GM12878 (cell line): ENCODE results near the gene AQP3. TPM values are rescaled to one million over a fixed set of nuclear protein-coding genes. Genes with fewer than 3 reads are reported as not detected.

ENCODE experiments used
- ATAC-seq: fragments of 200-7000 bp; cut with Tn5 transposase; 3 replicates; pipeline ENCODE4 v1.9.1; 2020; ENCODE audit warnings: mild to moderate bottlenecking, moderate library complexity
- BruUV-seq: library from RNA; stranded (reverse); fragments of 400-500 nt; replicated peaks from 2 replicates; lab custom pipeline; 2021; lab: Mats Ljungman, UMichigan
- CTCF ChIA-PET: fragments of 300-600 bp; sonication (Branson Sonifier 250); formaldehyde crosslinking; extraction: SDS; loops from one replicate; lab custom pipeline; 2021; ENCODE audit warnings: inconsistent platforms; lab: Yijun Ruan, JAX
- POLR2A ChIA-PET: fragments of 350-600 bp; formaldehyde crosslinking; extraction: SDS; loops from one replicate; lab custom pipeline; 2021; ENCODE audit warnings: inconsistent platforms; lab: Charles Lee
- RAD21 ChIA-PET: fragments of 300-600 bp; sonication (Branson Sonifier 250); formaldehyde crosslinking; loops from one replicate; lab custom pipeline; 2023; ENCODE audit warnings: antibody characterized with exemption; ENCODE audit not compliant: unreplicated experiment; lab: Charles Lee
- SMC1A ChIA-PET: fragments of 300-600 bp; sonication (Branson Sonifier 250); formaldehyde crosslinking; loops from one replicate; lab custom pipeline; 2023; ENCODE audit not compliant: unreplicated experiment, uncharacterized antibody; lab: Charles Lee
- DNase-seq: peaks from one replicate; pipeline ENCODE4 v3.0.0-alpha.2; 2011; ENCODE audit warnings: low read depth, low spot score
- FAIRE-seq: peaks from 3 replicates; lab custom pipeline; 2011; peaks lifted over from hg19 to GRCh38; lab: Jason Lieb, UNC
- H2AFZ ChIP-seq: 2 replicates; pipeline ENCODE4 v1.6.0; 2011; ENCODE audit warnings: low read depth, low read length, control low read depth; ENCODE audit not compliant: control insufficient read depth
- H3K27ac ChIP-seq: 2 replicates; pipeline ENCODE4 v1.5.1; 2011; ENCODE audit warnings: control low read depth; ENCODE audit not compliant: control insufficient read depth, insufficient read depth
- H3K27me3 ChIP-seq, 2 experiments: replicated peaks in 1 of 2; 2 replicates each; pipeline versions ENCODE4 v1.6.0 to v1.6.1; 2011; ENCODE audit warnings: low read length in 1 of 2; ENCODE audit not compliant: control insufficient read depth in 2 of 2, insufficient read depth in 2 of 2
- H3K36me3 ChIP-seq, 2 experiments: 2 replicates each; pipeline ENCODE4 v1.5.1; 2011; ENCODE audit warnings: low read length in 1 of 2; ENCODE audit not compliant: control insufficient read depth in 2 of 2, insufficient read depth in 2 of 2
- H3K4me1 ChIP-seq: 2 replicates; pipeline ENCODE4 v1.6.1; 2011; ENCODE audit warnings: mild to moderate bottlenecking, low read length, moderate library complexity, mixed read lengths; ENCODE audit not compliant: control insufficient read depth, insufficient read depth
- H3K4me2 ChIP-seq: 2 replicates; pipeline ENCODE4 v1.6.0; 2011; ENCODE audit warnings: control low read depth; ENCODE audit not compliant: control insufficient read depth, insufficient read depth
- H3K4me3 ChIP-seq: fragments of 200-600 bp; sonication (generic); 2 replicates; pipeline ENCODE4 v1.5.1; 2016
- H3K79me2 ChIP-seq: 2 replicates; pipeline ENCODE4 v1.6.0; 2011; ENCODE audit warnings: low read length; ENCODE audit not compliant: control insufficient read depth, insufficient read depth
- H3K9ac ChIP-seq: 2 replicates; pipeline ENCODE4 v1.8.0; 2011; ENCODE audit warnings: low read length, control low read depth, mixed read lengths; ENCODE audit not compliant: control insufficient read depth, insufficient read depth
- H3K9me3 ChIP-seq: replicated peaks from 3 replicates; pipeline ENCODE4 v1.5.1; 2011; ENCODE audit warnings: mild to moderate bottlenecking, low read length; ENCODE audit not compliant: control insufficient read depth, insufficient read depth
- H4K20me1 ChIP-seq: 2 replicates; pipeline ENCODE4 v1.6.0; 2011; ENCODE audit not compliant: control insufficient read depth, insufficient read depth
- BRCA1 ChIP-seq: IDR thresholded peaks from 2 replicates; pipeline ENCODE4 v1.6.1; 2011; ENCODE audit warnings: low read depth, low read length, improper control_type of control experiment
- CEBPB ChIP-seq, 2 experiments: fragments of 150-350 bp in 1 of 2; IDR thresholded peaks; 2 replicates each; pipeline ENCODE4 v1.6.1; 2012 to 2014; ENCODE audit warnings: low read depth in 2 of 2, low read length in 2 of 2, borderline replicate concordance in 1 of 2, inconsistent platforms in 1 of 2
- CEBPZ ChIP-seq: fragments of 150-350 bp; IDR thresholded peaks from 2 replicates; pipeline ENCODE4 v1.6.1; 2016; ENCODE audit warnings: low read depth, low read length
- CREM ChIP-seq: IDR thresholded peaks from 2 replicates; pipeline ENCODE4 v1.6.1; 2014; ENCODE audit warnings: antibody characterized with exemption, low read depth
- EED ChIP-seq: sonication (generic); IDR thresholded peaks from 2 replicates; pipeline ENCODE4 v1.6.1; 2016; ENCODE audit warnings: antibody characterized with exemption, low read depth
- ETV6 ChIP-seq, 2 experiments: fragments of 450-650 bp in 1 of 2; IDR thresholded peaks in 1 of 2; conservative IDR thresholded peaks in 1 of 2; 2 replicates each; pipeline ENCODE4 v1.6.1; 2014; ENCODE audit warnings: antibody characterized with exemption in 1 of 2, borderline replicate concordance in 1 of 2, low read depth in 1 of 2, mild to moderate bottlenecking in 1 of 2, moderate library complexity in 1 of 2
- FOXK2 ChIP-seq: fragments of 450-650 bp; IDR thresholded peaks from 2 replicates; pipeline ENCODE4 v1.6.1; 2017; ENCODE audit warnings: mild to moderate bottlenecking, moderate library complexity
- MYC ChIP-seq: IDR thresholded peaks from 2 replicates; pipeline ENCODE4 v1.6.1; 2011; ENCODE audit warnings: mild to moderate bottlenecking, low read length, moderate library complexity, inconsistent platforms; ENCODE audit not compliant: insufficient read depth, insufficient replicate concordance, insufficient read length, severe bottlenecking
- POLR2AphosphoS2 ChIP-seq: IDR thresholded peaks from 2 replicates; pipeline ENCODE4 v1.6.1; 2011; ENCODE audit warnings: low read depth, mild to moderate bottlenecking, low read length, improper control_type of control experiment, moderate library complexity
- SIN3A ChIP-seq: IDR thresholded peaks from 2 replicates; pipeline ENCODE4 v1.6.1; 2012; ENCODE audit warnings: low read depth, low read length, improper control_type of control experiment
- SP1 ChIP-seq: IDR thresholded peaks from one replicate; pipeline ENCODE4 v1.6.1; 2011; ENCODE audit warnings: low read depth, low read length
- SRF ChIP-seq, 2 experiments: IDR thresholded peaks; 2 replicates each; pipeline ENCODE4 v1.6.1; 2011; ENCODE audit warnings: low read depth in 2 of 2, low read length in 2 of 2, mild to moderate bottlenecking in 1 of 2, moderate library complexity in 1 of 2
- SUPT20H ChIP-seq: IDR thresholded peaks from 2 replicates; pipeline ENCODE4 v1.6.1; 2011; ENCODE audit warnings: low read depth, mild to moderate bottlenecking, low read length, moderate library complexity, borderline replicate concordance; ENCODE audit not compliant: control insufficient read depth
- SUZ12 ChIP-seq: fragments of 200-600 bp; sonication (generic); IDR thresholded peaks from one replicate; pipeline ENCODE4 v1.6.1; 2018; ENCODE audit warnings: antibody characterized with exemption, mild to moderate bottlenecking; ENCODE audit not compliant: unreplicated experiment
- WRNIP1 ChIP-seq: IDR thresholded peaks from 2 replicates; pipeline ENCODE4 v1.6.1; 2011; ENCODE audit warnings: low read depth, low read length, improper control_type of control experiment, borderline replicate concordance
- ZBED1 ChIP-seq: IDR thresholded peaks from 2 replicates; pipeline ENCODE4 v1.6.1; 2016; ENCODE audit warnings: borderline replicate concordance
- ZNF274 ChIP-seq: IDR thresholded peaks from one replicate; pipeline ENCODE4 v1.8.0; 2011; ENCODE audit not compliant: insufficient read length, insufficient read depth
- WGBS: methylation state at CpG from one replicate; pipeline ENCODE4 v1.1.6; 2016; ENCODE audit warnings: low lambda C conversion rate; ENCODE audit not compliant: insufficient replicate concordance, insufficient coverage; ENCODE audit errors: missing lambda C conversion rate; 5-methylcytosine and 5-hydroxymethylcytosine counted together
- in situ Hi-C: fragments of 300-500 bp; cut with MboI; formaldehyde crosslinking; loops from 9 replicates; pipeline ENCODE4 v1.14.3; 2018; ENCODE audit warnings: mixed read lengths
- intact Hi-C: fragments of 100-400 bp; cut with micrococcal nuclease; formaldehyde crosslinking; loops from one replicate; pipeline ENCODE4 v1.14.2; 2022; ENCODE audit not compliant: unreplicated experiment
- polyA plus RNA-seq, 11 experiments: library from polyadenylated mRNA; depleted of rRNA in 4 of 11; unstranded in 6 of 11; stranded (reverse) in 5 of 11; fragments of >200 nt; fragmentation: Nextera tagmentation in 4 of 11; fragmentation: Illumina TruSeq in 1 of 11; extraction: Ambion mirVana in 4 of 11; extraction: Trizol in 1 of 11; gene quantifications; 1 replicate in 1 of 11; 2 replicates in 10 of 11; pipeline versions ENCODE4 v1.2.1 to v1.2.3, GENCODE V29; 2011 to 2016; ENCODE audit warnings: inconsistent platforms in 2 of 11, missing spikeins in 2 of 11, low read depth in 1 of 11
- total RNA-seq, 4 experiments: library from RNA; depleted of rRNA in 3 of 4; stranded (reverse); fragments of >200 nt in 3 of 4; fragmentation: Illumina TruSeq in 1 of 4; extraction: Trizol in 1 of 4; gene quantifications; 2 replicates each; pipeline versions ENCODE4 v1.2.1 to v1.2.3, GENCODE V29; 2013 to 2021

The AQP3 gene
- total and polyA plus RNA-seq, 10 of the 15 experiments (the other 5 are each of a cell fraction or from before 2014, with no cell fraction given): 0.60 to 11.8 (median 4.5) TPM

GRCh38 chr9:33446240-33446945 lies 1.0 kb downstream of the AQP3 start:
- SMC1A ChIA-PET: no interaction called here
- no peaks in the 10 kb centered on the region for H3K9me3 ChIP-seq
- TF ChIP-seq CREM (no peak), POLR2AphosphoS2 (no peak), WRNIP1 (no peak), ZNF274 (no peak), FOXK2 (no peak), SIN3A (no peak), ZBED1 (peak; percentile 41; the same call in 1 of the 2 replicates), EED (peak; percentile 45; the same call in 1 of the 2 replicates), CEBPZ (no peak), SP1 (no peak), SUZ12 (no peak), SUPT20H (no peak), SRF (IDR thresholded peaks at IDR 0.05; ENCODE audit: low read depth in 2 of 2, low read length in 2 of 2) (no peak), CEBPB (IDR thresholded peaks at IDR 0.05; ENCODE audit: borderline replicate concordance in 1 of 2, low read depth in 2 of 2, low read length in 2 of 2) (no peak), MYC (no peak), ETV6 (conservative IDR thresholded peaks at IDR 0.05 in 1 of 2, IDR thresholded peaks at IDR 0.05 in 1 of 2; ENCODE audit: borderline replicate concordance in 1 of 2, low read depth in 1 of 2) (peak in 1 of 2 experiments; percentile 47; a peak in 2 of 4 replicates), BRCA1 (no peak)

More at GRCh38 chr9:33446240-33446945, 1.0 kb downstream of the AQP3 start:
- ATAC-seq (peak; percentile 77), DNase-seq (peak; percentile 79), FAIRE-seq (peak; percentile 99)
- peaks cover 31% of the 10 kb centered on the region for H3K4me1 ChIP-seq
- in situ Hi-C loops: no loop called here
- H3K79me2 ChIP-seq: no peaks in the 10 kb centered on the region
- no peaks in the 10 kb centered on the region for H4K20me1 ChIP-seq
- CTCF ChIA-PET: interaction anchor here (1.5 to 8.9 kb wide), 6 partner anchors 12 to 71 kb away, joined by 3 to 113 read pairs (median 19); partner anchors contain the start of gene AQP7
- no peaks in the 10 kb centered on the region for H3K36me3 ChIP-seq
- RAD21 ChIA-PET: interaction anchor here (0.8 to 1.5 kb wide), 5 partner anchors 11 to 159 kb away, joined by 3 to 6 read pairs (median 4); partner anchors contain the start of gene NOL6
- no TSS peak for BruUV-seq
- WGBS: 5% methylated on average over 12 of the region's 12 CpGs
- H3K4me2 ChIP-seq: peak overlapping the region; percentile 82
- 0 out of 4 replicates have a peak, but pooled peaks cover 0 to 1% of the 10 kb centered on the region in 2 experiments for H3K27me3 ChIP-seq
- POLR2A ChIA-PET: interaction anchor here (0.5 to 1.1 kb wide), 2 partner anchors 27 to 139 kb away, joined by 3 to 6 read pairs; partner anchors contain the start of gene NOL6
- intact Hi-C loops: no loop called here
- peak overlapping the region; percentile 15; the same call in 1 of the 2 replicates for H3K9ac ChIP-seq
- H2AFZ ChIP-seq: no peak overlapping the region
- 0 out of 2 replicates have a peak overlapping the region, but pooled peaks have one; percentile 20 for H3K27ac ChIP-seq
- H3K4me3 ChIP-seq: peak overlapping the region; percentile 40; the same call in 1 of the 2 replicates
